ENCODE data around the gene CD1D. TPM values are rescaled to one million over a fixed set of nuclear protein-coding genes. Genes with fewer than 3 reads are reported as not detected.
"Not testable (repeated sequence)": the region's sequence is repeated elsewhere in the genome, so short reads cannot be mapped to it uniquely, and the experiment has no call there.

Gene CD1D
- total RNA-seq, 1 donor from 2014 or later = 1.5 TPM

DNA sequence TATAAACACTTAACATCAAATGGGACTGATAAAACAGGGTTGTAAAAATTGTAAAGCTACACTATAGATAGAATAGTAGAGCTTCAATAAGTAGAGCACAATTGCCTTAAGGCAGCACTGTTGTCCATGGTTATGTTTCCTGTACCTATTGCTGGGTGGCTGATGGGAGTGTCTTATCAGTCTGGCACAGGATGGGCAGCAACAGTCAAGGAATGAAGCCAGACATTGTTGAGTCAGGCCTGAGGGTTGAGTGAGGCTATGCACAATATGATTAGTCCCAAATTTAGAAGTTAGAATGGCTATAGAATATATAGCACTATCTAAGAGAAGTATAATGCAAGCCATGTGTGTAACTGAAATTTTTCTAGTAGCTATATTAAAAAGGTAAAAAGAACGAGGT, 25.0 kb upstream of the CD1D start:
- peaks cover 3% of the 10 kb centered on the region for H3K4me1 Mint-ChIP-seq (ENCODE audit: unreplicated experiment)
- no peaks in the 10 kb centered on the region for H3K27me3 Mint-ChIP-seq (ENCODE audit: unreplicated experiment)
- no peak overlapping the region for H3K4me3 Mint-ChIP-seq (ENCODE audit: unreplicated experiment)
- H3K27ac Mint-ChIP-seq (ENCODE audit: unreplicated experiment) = no peak overlapping the region
- DNase-seq (ENCODE audit: low spot score) = no peak
- no peaks in the 10 kb centered on the region for H3K9me3 Mint-ChIP-seq (ENCODE audit: unreplicated experiment)
- H3K36me3 Mint-ChIP-seq (ENCODE audit: low read depth, unreplicated experiment) = no peaks in the 10 kb centered on the region
- TF ChIP-seq, protein P1, sequence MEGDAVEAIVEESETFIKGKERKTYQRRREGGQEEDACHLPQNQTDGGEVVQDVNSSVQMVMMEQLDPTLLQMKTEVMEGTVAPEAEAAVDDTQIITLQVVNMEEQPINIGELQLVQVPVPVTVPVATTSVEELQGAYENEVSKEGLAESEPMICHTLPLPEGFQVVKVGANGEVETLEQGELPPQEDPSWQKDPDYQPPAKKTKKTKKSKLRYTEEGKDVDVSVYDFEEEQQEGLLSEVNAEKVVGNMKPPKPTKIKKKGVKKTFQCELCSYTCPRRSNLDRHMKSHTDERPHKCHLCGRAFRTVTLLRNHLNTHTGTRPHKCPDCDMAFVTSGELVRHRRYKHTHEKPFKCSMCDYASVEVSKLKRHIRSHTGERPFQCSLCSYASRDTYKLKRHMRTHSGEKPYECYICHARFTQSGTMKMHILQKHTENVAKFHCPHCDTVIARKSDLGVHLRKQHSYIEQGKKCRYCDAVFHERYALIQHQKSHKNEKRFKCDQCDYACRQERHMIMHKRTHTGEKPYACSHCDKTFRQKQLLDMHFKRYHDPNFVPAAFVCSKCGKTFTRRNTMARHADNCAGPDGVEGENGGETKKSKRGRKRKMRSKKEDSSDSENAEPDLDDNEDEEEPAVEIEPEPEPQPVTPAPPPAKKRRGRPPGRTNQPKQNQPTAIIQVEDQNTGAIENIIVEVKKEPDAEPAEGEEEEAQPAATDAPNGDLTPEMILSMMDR (IDR thresholded peaks at IDR 0.05; ENCODE audit: unreplicated experiment) = no peak

DNA sequence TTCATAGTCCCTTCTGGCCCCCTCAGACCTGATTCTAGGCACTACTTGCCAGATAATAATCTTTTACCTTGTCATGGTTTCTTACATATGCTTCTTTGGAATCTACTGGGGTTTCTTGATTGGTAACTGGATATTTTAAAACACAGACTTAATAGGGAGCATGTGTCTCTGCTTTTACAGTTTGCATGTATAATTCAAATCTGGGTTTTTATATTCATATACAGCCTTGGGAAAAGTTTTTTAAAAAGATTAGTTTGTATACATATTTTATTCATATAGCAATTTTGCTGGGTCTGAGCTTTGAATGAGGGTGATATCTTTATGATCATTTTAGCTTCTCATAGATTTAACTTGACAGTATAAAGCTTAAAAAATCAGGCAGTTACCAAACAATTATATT, 21.1 kb upstream of the CD1D start:
- Mint-ChIP-seq H3K4me3 (ENCODE audit: unreplicated experiment) (no peak overlapping the region), H3K9me3 (ENCODE audit: unreplicated experiment) (no peaks in the 10 kb centered on the region), H3K4me1 (ENCODE audit: unreplicated experiment) (peaks cover 3% of the 10 kb centered on the region), H3K27ac (ENCODE audit: unreplicated experiment) (no peak overlapping the region), H3K27me3 (ENCODE audit: unreplicated experiment) (no peaks in the 10 kb centered on the region), H3K36me3 (ENCODE audit: low read depth, unreplicated experiment) (no peaks in the 10 kb centered on the region)
- TF ChIP-seq, protein P1 (IDR thresholded peaks at IDR 0.05; ENCODE audit: unreplicated experiment) = no peak
- DNase-seq (ENCODE audit: low spot score) = no peak

DNA sequence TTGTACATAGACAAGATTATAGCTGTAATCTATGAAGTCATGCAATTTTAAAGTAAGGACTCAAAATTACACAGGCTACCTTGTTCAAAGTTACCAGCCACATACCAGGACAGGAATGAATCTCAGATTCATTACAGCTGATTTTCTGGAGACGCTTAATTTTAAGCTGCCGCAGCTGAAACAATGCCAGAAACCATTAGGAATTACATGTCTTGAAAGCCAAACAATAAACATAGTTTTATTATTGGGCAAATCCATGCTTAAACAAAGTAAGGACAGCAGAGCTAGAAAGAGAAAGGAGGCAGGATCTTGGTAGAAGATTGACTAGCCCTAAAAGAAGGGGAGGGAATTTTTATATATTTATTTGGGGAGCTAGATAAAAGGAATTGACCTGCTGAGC, 19.2 kb upstream of the CD1D start:
- H3K4me3 Mint-ChIP-seq (ENCODE audit: unreplicated experiment) = no peak overlapping the region
- no peak for DNase-seq (ENCODE audit: low spot score)
- H3K9me3 Mint-ChIP-seq (ENCODE audit: unreplicated experiment) = no peaks in the 10 kb centered on the region
- no peaks in the 10 kb centered on the region for H3K27me3 Mint-ChIP-seq (ENCODE audit: unreplicated experiment)
- H3K36me3 Mint-ChIP-seq (ENCODE audit: low read depth, unreplicated experiment) = no peaks in the 10 kb centered on the region
- TF ChIP-seq, protein P1 (IDR thresholded peaks at IDR 0.05; ENCODE audit: unreplicated experiment) = no peak
- no peak overlapping the region for H3K27ac Mint-ChIP-seq (ENCODE audit: unreplicated experiment)
- H3K4me1 Mint-ChIP-seq (ENCODE audit: unreplicated experiment) = peaks cover 3% of the 10 kb centered on the region

DNA sequence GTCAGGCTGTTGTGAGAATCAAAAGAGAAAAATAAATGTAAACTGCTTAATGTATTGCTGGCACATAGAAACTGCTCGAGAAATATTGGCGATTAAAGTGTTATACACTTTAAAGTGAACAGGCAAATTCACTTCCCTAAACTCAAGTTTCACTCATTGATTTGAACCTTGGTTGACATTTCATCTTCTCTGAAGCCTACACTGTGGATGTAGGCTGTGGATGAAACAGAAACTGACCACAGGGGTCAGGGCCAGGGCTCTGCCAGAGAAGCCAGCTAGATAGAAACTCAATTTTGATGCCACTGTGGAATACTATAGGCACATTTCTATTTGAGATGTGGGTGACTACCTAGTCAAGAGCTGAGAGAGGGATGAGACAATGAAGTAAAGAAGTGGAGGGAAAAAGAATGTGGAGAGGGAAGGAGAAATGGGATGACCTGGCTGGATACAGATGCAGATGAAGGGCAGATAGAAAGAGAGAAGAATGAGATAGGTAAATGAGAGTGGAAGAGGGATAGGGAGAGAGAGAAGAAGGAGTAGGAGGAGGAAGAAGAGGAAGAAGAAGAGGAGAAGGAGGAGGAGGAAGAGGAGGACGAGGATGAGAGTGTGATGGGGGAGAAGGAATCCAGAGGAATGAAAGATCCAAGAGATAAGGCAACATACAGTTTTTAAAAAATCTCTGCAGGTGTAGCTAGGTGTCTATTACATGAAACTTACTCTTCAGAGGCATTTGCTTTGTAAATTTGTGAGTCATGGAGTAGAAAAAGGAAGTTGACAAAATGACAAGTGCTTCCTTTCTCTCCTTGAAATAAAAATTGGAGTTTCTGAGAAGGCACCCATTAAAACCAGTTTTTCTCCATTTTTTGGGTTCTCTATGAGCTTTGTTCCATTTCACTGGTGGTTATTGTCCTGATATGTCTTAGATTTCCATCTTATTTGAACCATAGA, 17.4 kb upstream of the CD1D start:
- Mint-ChIP-seq H3K9me3 (ENCODE audit: unreplicated experiment) (no peaks in the 10 kb centered on the region), H3K36me3 (ENCODE audit: low read depth, unreplicated experiment) (no peaks in the 10 kb centered on the region), H3K4me3 (ENCODE audit: unreplicated experiment) (no peak overlapping the region), H3K4me1 (ENCODE audit: unreplicated experiment) (peaks cover 3% of the 10 kb centered on the region), H3K27me3 (ENCODE audit: unreplicated experiment) (no peaks in the 10 kb centered on the region), H3K27ac (ENCODE audit: unreplicated experiment) (no peak overlapping the region)
- no peak for DNase-seq (ENCODE audit: low spot score)
- TF ChIP-seq, protein P1 (IDR thresholded peaks at IDR 0.05; ENCODE audit: unreplicated experiment) = no peak

DNA sequence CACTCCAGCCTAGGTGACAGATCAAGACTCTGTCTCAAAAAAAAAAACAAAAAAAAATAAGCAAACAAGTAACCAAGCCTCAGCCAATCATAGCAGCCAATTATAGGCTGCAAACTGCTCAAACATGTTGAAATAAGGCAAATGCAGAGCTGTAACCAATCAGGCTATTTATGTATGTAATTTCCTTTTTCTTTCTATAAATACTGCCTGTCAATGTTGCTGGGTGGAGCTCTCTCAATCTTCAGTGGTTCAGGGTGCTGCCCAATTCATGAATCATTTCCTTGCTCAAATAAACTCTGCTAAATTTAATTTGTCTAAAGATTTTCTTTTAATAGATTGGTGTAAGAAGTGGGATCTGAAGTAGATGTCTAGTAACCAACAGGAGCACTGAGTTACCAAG, 11.6 kb upstream of the CD1D start:
- DNase-seq (ENCODE audit: low spot score) = no peak
- H3K4me3 Mint-ChIP-seq (ENCODE audit: unreplicated experiment) = no peak overlapping the region
- TF ChIP-seq, protein P1 (IDR thresholded peaks at IDR 0.05; ENCODE audit: unreplicated experiment) = no peak
- H3K27me3 Mint-ChIP-seq (ENCODE audit: unreplicated experiment) = peaks cover 1% of the 10 kb centered on the region
- H3K9me3 Mint-ChIP-seq (ENCODE audit: unreplicated experiment) = no peaks in the 10 kb centered on the region
- H3K4me1 Mint-ChIP-seq (ENCODE audit: unreplicated experiment) = no peaks in the 10 kb centered on the region
- H3K27ac Mint-ChIP-seq (ENCODE audit: unreplicated experiment) = no peak overlapping the region
- no peaks in the 10 kb centered on the region for H3K36me3 Mint-ChIP-seq (ENCODE audit: low read depth, unreplicated experiment)

DNA sequence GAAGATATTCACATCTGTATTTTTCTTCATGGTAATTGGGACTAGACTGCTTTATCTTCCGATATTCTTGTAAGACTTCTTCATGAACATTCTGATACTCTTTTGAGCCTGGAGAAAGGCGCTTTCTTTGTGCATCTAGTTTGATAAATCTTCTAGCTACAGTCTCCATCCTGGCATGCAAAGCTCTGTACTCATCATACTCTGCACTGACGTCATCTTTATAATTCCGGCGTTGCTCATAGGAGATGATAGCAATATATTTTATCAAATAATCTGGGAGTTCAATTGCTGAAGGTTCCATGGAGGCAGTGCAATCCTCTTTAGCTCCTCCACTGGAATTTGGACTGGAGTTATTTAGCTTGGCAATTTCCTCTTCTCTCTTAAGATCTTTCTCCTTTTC, 4.8 kb upstream of the CD1D start:
- peaks cover 14% of the 10 kb centered on the region for H3K4me1 Mint-ChIP-seq (ENCODE audit: unreplicated experiment)
- not testable (repeated sequence) for DNase-seq (ENCODE audit: low spot score); H3K36me3 Mint-ChIP-seq (ENCODE audit: low read depth, unreplicated experiment); H3K9me3 Mint-ChIP-seq (ENCODE audit: unreplicated experiment); H3K27ac Mint-ChIP-seq (ENCODE audit: unreplicated experiment); H3K4me3 Mint-ChIP-seq (ENCODE audit: unreplicated experiment); H3K27me3 Mint-ChIP-seq (ENCODE audit: unreplicated experiment)
